Measurements from ENCODE around the gene DDOST.
"Not testable (repeated sequence)": the region's sequence is repeated elsewhere in the genome, so short reads cannot be mapped to it uniquely, and the experiment has no call there.

The DDOST gene

DNA sequence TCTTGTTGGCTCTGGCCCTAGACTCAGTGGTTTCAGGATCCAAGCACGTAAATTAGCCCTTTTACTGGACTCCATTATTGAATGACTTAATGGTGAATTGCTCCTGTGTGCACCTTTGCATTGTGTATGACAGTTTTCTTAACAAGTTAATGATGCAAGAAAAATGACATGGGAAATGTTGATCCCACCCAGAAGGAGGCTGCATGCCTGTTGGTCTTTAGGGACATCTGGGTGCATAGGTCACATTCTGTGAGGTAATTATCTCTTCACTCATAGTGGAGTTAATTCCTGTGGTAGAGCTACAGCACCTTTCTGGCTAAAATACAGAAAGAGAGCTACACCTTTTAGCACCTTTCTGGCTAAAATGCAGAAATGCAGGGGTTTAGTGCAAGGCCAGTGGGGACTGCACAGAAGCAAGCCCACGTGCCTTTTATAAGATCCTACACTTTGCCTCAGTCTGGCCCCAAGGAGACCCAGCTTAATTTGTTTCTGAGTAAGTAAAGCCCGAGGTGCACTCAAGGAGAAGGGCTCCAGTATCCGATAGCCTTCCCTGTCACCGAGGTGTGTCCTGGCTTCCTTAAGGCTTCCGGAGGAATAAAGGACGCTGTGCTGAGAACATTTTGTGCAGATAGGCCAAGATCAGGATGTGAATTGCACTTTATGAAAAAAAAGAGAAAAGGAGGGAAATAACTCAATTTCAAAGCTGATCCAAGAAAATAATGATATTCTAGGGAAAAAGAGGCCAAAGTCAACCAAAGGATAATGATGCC is 54.2 kb downstream of the DDOST start:
- H3K4me3 ChIP-seq (ENCODE audit: low read length); H3K9ac ChIP-seq (ENCODE audit: low read depth, low read length); H3K9me3 ChIP-seq (ENCODE audit: insufficient read depth, low read depth, low read length); H3K4me1 ChIP-seq (ENCODE audit: insufficient read depth, low read length); H3K27ac ChIP-seq (ENCODE audit: low read depth, low read length); H3K36me3 ChIP-seq (ENCODE audit: insufficient read depth, low read length); H3K27me3 ChIP-seq (ENCODE audit: insufficient read depth, low read length): not testable (repeated sequence)
- 90% methylated on average over 6 of the region's 7 CpGs for WGBS

DNA sequence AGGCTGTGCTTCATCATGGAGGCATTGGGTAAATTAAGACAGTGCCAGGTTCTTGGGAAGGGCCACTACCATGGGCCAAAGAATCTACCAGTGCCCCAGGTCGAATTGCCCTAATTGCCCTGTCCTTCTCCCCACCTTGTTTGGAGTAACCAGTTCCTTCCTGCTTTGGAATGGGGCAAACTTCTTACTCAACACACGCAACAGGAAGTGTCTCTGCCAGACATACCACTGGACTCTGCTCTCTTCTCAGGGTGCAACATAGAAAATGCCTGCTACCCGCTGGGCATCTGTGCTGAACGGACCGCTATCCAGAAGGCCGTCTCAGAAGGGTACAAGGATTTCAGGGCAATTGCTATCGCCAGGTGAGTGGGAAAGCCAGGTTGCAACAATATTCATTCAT is 56.5 kb downstream of the DDOST start:
- Histone ChIP-seq H3K27ac (ENCODE audit: low read depth, low read length) (no peak overlapping the region), H3K36me3 (ENCODE audit: insufficient read depth, low read length) (no peaks in the 10 kb centered on the region), H3K9ac (ENCODE audit: low read depth, low read length) (no peak overlapping the region), H3K4me1 (ENCODE audit: insufficient read depth, low read length) (no peaks in the 10 kb centered on the region), H3K9me3 (ENCODE audit: insufficient read depth, low read depth, low read length) (no peaks in the 10 kb centered on the region), H3K27me3 (ENCODE audit: insufficient read depth, low read length) (no peaks in the 10 kb centered on the region), H3K4me3 (ENCODE audit: low read length) (no peak overlapping the region)
- WGBS, result 93% methylated on average over 7 of the region's 7 CpGs

DNA sequence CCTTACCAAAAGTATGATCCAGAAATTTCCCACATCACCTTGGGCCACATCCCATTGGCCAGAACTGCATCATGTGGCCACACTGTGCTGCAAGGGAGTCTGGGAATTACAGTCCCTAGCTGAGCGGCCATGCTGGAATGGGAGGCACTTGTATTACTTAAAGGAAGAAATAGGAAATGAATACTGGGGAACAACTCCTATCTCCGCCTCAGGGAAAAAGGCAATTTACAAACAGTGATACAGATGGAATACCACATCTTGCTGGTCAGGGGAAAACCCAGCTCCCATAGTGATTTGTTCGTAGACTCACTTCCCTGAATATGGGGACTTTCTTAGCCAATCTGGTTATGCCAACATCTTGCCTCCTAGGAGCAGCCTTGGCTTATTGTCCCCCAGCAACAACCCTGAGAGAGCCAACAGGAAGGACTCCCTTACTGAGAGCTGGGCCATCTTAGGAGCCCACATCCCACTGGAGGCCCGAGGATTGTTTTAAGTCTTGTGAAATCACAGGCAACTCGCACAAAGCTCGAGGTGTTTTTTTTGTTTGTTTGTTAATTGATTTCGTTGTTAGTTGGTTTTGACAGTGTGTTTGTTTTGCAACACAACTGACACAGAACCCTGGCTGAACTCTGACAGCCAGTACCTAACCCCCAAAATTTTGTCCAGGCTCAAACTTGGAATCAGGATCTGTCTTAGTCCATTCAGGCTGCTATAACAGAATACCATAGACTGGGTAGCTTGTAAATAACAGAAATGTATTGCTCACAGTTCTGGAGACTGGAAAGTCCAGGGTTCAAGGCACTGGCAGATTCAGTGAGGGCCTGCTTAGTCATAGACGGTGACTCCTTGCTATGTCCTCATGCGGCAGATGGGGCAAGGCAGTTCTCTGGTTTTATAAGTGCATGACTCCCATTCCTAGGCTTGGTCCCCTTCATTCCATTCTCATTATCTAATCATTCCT is 57.4 kb downstream of the DDOST start:
- no peak overlapping the region for H3K9ac ChIP-seq (ENCODE audit: low read depth, low read length)
- no peak overlapping the region for H3K27ac ChIP-seq (ENCODE audit: low read depth, low read length)
- WGBS, result 94% methylated on average over 9 of the region's 9 CpGs

DNA sequence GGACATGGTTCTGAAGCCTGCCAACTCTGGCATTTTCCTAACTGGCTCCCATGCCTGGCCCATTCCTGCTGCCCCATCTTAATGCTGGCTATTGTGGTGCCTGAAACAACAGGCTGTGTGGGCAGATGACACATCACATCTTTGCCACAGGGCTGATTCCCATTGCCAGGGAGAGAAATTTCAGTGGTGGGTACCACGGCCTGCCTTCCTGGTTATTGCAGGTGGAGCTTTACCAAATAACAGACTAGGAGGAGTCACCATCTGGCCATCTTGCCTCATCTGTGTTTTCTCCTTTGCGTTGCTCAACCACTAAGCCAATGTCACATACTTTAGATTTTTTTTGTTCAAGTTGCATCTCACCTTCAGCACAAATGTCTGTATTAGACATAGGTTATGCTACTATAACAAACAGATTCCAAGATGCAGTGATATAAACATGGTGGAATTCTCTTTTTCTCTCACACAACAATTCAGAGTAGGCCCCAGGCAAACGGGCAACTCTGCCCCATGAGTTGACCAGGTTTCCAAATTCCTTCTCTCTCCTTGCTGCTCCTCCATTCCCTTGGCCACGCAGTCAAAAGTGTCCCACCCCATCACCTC is 58.2 kb downstream of the DDOST start:
- H3K9me3 ChIP-seq (ENCODE audit: insufficient read depth, low read depth, low read length), result no peaks in the 10 kb centered on the region
- H3K36me3 ChIP-seq (ENCODE audit: insufficient read depth, low read length), result no peaks in the 10 kb centered on the region
- no peaks in the 10 kb centered on the region for H3K27me3 ChIP-seq (ENCODE audit: insufficient read depth, low read length)
- no peak overlapping the region for H3K27ac ChIP-seq (ENCODE audit: low read depth, low read length)
- 96% methylated on average over 4 of the region's 4 CpGs for WGBS
- H3K4me3 ChIP-seq (ENCODE audit: low read length), result no peak overlapping the region
- no peak overlapping the region for H3K9ac ChIP-seq (ENCODE audit: low read depth, low read length)
- no peaks in the 10 kb centered on the region for H3K4me1 ChIP-seq (ENCODE audit: insufficient read depth, low read length)

More for the DNA sequence above, 57.4 kb downstream of the DDOST start:
- Histone ChIP-seq H3K4me1 (ENCODE audit: insufficient read depth, low read length) (no peaks in the 10 kb centered on the region), H3K9me3 (ENCODE audit: insufficient read depth, low read depth, low read length) (no peaks in the 10 kb centered on the region), H3K36me3 (ENCODE audit: insufficient read depth, low read length) (no peaks in the 10 kb centered on the region), H3K27me3 (ENCODE audit: insufficient read depth, low read length) (no peaks in the 10 kb centered on the region), H3K4me3 (ENCODE audit: low read length) (no peak overlapping the region)
